HG02885 (cell line): ENCODE results near the gene AIG1.
A peak's percentile ranks its signal among the peaks of the same experiment; 100 is the strongest.

ENCODE experiments used
- ATAC-seq: cut with Tn5 transposase; IDR thresholded peaks from one replicate; pipeline ENCODE4 v1.9.1; 2021; ENCODE audit warnings: mild to moderate bottlenecking; ENCODE audit not compliant: unreplicated experiment, poor library complexity

Gene AIG1

GRCh38 chr6:143090314-143091044 is 29.8 kb downstream of the AIG1 start:
- ATAC-seq = no peak

GRCh38 chr6:143092768-143093167 is 32.1 kb downstream of the AIG1 start:
- ATAC-seq = no peak

- no peak for ATAC-seq
Measured at GRCh38 chr6:143093290-143093689, 32.6 kb downstream of the AIG1 start.

GRCh38 chr6:143096403-143096802 is 35.7 kb downstream of the AIG1 start:
- ATAC-seq = no peak

- ATAC-seq = no peak
Measured at GRCh38 chr6:143097224-143097795, 36.6 kb downstream of the AIG1 start.

- peak; percentile 92 for ATAC-seq
Measured at GRCh38 chr6:143098054-143098671, 37.5 kb downstream of the AIG1 start.

GRCh38 chr6:143099647-143100046 is 39.0 kb downstream of the AIG1 start:
- ATAC-seq = no peak

- no peak for ATAC-seq
Measured at GRCh38 chr6:143100429-143100828, 39.7 kb downstream of the AIG1 start.

GRCh38 chr6:143103916-143104315 is 43.2 kb downstream of the AIG1 start:
- ATAC-seq = no peak

GRCh38 chr6:143107440-143107839 is 46.8 kb downstream of the AIG1 start:
- no peak for ATAC-seq

GRCh38 chr6:143107911-143108761 is 47.4 kb downstream of the AIG1 start:
- no peak for ATAC-seq

- no peak for ATAC-seq
Measured at GRCh38 chr6:143109196-143109595, 48.5 kb downstream of the AIG1 start.

GRCh38 chr6:143110572-143110971 is 49.9 kb downstream of the AIG1 start:
- ATAC-seq = no peak

GRCh38 chr6:143110996-143111395 is 50.3 kb downstream of the AIG1 start:
- ATAC-seq = no peak

- no peak for ATAC-seq
Measured at GRCh38 chr6:143111443-143111842, 50.8 kb downstream of the AIG1 start.

GRCh38 chr6:143112084-143112768 is 51.5 kb downstream of the AIG1 start:
- ATAC-seq = peak; percentile 76

GRCh38 chr6:143112837-143113236 is 52.1 kb downstream of the AIG1 start:
- peak; percentile 17 for ATAC-seq

GRCh38 chr6:143115728-143116127 is 55.0 kb downstream of the AIG1 start:
- ATAC-seq = no peak

- no peak for ATAC-seq
Measured at GRCh38 chr6:143117108-143117507, 56.4 kb downstream of the AIG1 start.

GRCh38 chr6:143119260-143119659 is 58.6 kb downstream of the AIG1 start:
- no peak for ATAC-seq
